GM19455 (cell line): Measurements from ENCODE around the gene DLL1.
"Not testable (repeated sequence)": the region's sequence is repeated elsewhere in the genome, so short reads cannot be mapped to it uniquely, and the experiment has no call there.

Experiments used
- ATAC-seq: cut with Tn5 transposase; IDR thresholded peaks from one replicate; pipeline ENCODE4 v1.9.1; 2021; ENCODE audit not compliant: unreplicated experiment

The DLL1 gene, protein sequence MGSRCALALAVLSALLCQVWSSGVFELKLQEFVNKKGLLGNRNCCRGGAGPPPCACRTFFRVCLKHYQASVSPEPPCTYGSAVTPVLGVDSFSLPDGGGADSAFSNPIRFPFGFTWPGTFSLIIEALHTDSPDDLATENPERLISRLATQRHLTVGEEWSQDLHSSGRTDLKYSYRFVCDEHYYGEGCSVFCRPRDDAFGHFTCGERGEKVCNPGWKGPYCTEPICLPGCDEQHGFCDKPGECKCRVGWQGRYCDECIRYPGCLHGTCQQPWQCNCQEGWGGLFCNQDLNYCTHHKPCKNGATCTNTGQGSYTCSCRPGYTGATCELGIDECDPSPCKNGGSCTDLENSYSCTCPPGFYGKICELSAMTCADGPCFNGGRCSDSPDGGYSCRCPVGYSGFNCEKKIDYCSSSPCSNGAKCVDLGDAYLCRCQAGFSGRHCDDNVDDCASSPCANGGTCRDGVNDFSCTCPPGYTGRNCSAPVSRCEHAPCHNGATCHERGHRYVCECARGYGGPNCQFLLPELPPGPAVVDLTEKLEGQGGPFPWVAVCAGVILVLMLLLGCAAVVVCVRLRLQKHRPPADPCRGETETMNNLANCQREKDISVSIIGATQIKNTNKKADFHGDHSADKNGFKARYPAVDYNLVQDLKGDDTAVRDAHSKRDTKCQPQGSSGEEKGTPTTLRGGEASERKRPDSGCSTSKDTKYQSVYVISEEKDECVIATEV

DNA sequence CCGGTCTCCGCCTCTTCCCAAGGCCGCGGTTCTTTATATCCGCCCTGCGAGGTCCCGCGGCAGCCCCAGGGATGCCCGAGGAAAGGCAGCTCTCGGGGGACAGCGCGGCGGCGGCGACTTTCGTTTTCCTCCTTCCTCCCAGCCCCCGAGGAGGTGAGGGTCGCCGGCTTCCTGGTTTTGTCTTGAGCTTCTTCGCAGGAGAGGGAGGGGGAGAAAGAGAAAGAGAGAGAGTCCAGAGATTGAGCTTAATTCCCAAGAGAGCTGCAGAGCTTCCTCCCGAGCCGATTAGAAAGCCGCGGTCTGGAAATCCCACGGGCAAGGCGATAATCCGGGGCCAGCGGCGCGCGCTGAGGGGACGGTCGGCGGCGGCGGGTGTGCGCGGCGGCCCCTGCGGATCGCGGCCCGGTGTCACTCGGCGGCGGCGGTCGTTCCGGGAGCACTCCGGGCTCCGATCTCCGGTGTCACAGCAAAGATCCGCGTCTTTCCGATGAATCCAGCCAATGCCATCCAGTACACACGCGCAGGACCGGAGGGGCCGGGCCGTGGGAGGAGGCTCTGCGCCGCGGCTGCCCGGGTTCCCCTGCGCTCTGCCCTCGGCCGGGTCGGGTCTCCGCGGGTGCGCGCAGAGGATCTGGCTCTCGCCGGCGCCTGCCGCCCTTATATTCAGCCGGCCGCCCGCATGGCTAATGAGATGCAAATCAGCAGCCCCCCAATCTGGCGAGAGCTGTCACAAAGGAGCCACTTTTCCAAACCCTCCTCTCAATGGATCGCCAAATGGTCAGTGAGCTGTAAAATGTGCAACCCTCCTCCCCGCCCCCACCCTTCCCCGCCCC lies at the start of gene DLL1:
Gene DLL1 (minus strand): TSS at position 783 of the 833 bp plus-strand sequence. CDS start 939 bp downstream, outside the sequence.
- ATAC-seq: no peak

DNA sequence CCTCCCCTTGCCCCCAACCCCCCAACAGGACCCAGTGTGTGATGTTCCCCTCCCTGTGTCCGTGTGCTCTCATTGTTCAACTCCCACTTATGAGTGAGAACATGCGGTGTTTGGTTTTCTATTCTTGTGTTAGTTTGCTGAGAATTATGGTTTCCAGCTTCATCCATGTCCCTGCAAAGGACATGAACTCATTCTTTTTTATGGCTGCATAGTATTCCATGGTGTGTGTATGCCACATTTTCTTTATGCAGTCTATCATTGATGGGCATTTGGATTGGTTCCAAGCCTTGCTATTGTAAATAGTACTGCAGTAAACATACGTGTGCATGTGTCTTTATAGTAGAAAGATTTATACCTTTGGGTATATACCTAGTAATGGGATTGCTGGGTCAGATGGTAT lies 44.3 kb upstream of the DLL1 start:
- not testable (repeated sequence) for ATAC-seq

DNA sequence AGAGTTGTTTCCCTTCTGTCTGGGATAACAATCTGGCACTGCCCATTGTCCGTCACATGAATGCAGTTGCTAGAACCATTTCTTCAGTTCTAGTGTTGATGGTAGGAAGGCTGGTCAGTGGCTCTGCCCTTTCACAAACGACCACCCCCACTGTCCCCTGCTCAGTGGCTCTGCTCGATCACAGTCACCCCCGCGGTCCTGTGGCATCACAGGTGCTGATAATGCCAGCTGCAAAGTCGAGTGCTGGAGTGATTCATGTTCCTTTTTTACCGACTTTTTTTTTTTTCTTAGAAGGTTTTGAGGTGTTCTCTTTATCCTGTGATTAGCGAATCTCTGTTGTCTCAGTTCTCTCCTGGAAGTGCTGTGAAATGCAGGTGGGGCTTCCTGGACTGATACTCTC lies 38.4 kb upstream of the DLL1 start:
- ATAC-seq: no peak

DNA sequence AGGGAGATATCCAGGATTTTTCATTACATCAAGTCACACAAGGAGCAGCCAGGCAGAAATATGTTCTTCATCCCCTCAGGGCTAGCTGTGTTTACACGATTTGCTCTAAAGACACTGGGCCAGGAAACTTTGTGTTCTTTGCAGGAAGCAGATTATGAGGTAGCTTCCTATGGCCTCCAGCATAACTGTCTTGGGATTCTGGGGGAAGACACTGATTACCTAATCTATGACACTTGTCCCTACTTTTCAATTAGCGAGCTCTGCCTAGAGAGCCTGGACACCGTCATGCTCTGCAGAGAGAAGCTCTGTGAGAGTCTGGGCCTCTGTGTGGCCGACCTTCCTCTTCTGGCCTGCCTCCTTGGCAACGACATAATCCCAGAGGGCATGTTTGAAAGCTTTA lies 26.8 kb upstream of the DLL1 start:
- ATAC-seq: no peak

DNA sequence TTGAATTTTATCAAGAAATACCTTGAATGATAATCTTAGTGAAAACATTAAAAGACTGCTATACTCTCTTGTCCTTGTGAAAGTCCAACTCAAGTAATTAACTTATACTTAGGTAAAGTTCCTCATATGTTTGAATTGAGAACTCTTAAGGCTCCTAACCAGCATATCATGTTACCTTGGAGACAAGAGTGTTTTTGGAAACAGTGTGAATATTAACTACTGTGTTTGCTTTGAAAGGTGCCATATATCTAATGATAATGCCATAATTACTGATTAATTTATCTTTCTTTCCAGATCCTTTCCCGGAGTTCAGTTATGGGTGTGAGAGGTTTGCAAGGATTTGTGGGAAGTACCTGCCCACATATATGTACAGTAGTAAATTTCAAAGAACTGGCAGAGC lies 26.2 kb upstream of the DLL1 start:
- no peak for ATAC-seq

DNA sequence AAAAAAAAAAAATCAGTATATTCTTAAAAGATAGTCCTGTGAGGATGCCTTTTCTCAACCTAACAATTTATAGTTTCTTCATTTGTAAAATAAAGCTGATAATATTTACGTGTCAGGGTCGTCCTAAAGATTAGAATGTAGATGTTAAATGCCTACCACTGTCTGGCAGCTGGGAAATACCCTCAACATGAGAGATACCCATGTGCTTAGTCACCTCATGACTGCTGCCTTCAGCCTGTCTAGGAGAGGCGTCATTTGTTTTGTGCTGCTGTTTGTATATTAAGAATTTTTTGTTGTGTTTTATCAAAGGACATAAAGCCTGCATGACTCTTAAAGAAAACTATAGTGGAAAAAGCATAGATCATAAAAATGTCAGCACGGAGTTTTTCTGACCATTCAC lies 25.2 kb upstream of the DLL1 start:
- ATAC-seq: no peak

DNA sequence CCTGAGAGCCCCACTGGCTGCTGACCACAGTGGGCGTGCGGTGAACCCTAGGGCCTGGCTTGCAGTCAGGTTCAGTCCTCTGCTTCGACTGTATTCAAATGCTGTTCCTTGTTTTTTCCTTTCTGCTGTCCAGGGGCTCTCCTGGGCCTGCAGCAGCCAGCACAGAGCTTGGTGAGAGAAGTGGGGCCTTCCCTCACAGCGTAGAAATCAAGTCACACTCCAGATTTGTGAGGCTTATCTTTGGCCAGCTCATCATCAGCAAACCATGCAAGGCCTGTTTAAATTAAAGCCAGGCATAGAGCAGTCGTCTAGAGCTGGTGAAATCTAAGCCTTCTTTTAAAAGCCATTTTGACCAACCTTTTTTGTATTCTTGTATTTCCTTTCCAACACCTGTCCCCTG lies 24.1 kb upstream of the DLL1 start:
- no peak for ATAC-seq

DNA sequence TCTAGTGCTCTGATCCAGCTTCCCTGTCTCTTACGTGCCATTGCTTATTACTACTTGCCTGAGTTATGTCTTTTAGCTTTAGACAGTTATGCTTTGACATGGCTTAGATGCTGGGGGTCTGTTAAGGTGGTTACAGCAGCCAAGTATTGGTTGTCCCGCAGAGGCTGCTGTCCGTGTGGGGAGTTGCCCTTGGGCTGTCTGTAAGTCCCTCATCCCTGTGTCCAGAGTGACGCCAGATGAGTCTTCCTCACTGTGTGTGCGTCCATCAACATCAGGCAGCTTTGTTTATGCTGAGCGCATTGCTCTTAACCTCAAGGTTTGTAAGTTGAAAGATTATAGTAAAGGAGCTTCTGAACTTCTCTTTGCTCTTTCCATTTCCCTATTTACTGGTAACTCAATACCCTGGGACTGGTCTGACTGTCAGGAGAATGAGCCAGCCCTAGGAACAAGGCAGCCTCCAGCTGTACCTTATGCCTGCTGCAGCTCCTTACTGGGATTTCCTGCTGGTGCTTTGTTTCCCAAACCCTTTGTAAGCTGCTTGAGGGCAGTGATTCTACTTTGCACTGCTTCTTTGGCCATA lies 22.9 kb upstream of the DLL1 start:
- ATAC-seq: no peak

DNA sequence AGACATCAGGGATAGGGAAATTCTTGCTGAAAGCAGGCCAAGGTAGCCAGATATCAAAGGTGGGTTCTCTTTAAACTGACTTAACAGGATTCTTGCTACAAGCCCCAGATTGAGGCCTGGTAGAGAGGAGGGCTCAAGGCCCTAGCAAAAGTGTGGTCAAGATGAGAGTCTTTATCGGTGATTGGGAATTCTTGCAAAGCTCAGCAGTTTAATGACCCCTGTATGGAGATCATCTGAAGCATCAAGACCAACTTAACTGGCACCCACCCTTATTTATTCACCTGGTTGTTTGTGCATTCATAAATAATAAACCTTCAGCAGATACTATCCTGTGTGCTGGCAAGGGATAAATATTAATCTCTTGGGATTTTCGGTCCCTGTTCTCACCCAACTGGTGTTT lies 22.0 kb upstream of the DLL1 start:
- ATAC-seq: no peak

DNA sequence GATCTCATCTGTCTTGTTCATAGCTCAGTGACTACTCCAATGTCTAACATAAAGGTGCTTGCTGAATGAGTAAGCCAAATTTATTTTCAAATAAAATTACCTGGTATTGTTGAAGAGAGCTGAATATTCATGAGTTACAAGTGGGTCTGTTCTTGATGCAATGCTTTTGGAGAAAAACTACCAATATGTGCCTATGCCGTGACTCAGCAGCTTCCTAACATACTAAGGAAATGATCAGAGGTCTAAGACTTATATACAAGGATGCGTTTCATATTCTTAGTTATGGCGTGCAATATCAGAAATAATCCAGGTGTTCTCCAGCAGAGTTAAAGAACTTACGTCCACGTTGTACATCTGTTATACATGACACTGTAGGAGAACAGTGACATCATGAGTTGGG lies 20.8 kb upstream of the DLL1 start:
- ATAC-seq: no peak

DNA sequence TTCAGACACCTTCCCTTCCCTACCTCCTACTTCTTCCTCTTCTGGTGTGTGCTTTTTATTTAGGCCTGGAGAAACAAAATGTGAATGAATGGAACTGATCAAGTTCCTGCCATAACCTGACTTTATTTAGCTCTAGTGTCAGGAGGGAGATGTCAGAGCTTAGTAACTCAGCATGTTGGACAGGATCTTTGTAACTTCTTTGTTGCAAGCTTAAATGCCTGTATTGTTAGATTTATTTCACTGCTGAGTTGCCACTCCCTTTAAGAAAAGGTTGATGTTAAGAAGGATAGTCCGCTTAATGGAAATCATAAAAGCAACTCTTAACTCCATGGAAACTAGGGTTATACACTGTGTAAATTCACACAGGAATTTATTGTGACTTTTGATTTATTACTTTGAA lies 17.9 kb upstream of the DLL1 start:
- no peak for ATAC-seq

DNA sequence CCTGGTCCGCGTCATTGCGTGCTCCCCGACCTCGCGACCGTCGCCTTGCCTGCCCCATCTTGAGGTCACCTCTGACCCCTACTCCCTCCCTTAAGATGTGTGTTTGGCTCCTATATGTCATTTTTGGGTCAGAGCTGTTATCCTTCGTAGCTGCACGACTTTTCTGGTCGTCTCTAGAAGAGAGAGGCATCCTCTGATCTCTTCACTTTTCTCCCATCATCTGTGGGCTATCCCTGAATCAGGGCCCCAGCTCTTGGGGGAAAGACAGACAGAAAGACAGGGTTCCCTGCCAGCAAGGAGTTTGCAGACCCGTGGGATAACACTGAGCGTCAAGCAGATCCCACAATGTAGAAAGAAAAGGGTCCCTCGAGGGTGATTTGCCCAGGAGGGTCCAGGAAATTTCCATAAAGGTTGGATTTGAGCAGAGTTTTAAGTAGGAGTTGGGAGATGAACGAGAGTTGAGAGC lies 16.2 kb upstream of the DLL1 start:
- no peak for ATAC-seq

DNA sequence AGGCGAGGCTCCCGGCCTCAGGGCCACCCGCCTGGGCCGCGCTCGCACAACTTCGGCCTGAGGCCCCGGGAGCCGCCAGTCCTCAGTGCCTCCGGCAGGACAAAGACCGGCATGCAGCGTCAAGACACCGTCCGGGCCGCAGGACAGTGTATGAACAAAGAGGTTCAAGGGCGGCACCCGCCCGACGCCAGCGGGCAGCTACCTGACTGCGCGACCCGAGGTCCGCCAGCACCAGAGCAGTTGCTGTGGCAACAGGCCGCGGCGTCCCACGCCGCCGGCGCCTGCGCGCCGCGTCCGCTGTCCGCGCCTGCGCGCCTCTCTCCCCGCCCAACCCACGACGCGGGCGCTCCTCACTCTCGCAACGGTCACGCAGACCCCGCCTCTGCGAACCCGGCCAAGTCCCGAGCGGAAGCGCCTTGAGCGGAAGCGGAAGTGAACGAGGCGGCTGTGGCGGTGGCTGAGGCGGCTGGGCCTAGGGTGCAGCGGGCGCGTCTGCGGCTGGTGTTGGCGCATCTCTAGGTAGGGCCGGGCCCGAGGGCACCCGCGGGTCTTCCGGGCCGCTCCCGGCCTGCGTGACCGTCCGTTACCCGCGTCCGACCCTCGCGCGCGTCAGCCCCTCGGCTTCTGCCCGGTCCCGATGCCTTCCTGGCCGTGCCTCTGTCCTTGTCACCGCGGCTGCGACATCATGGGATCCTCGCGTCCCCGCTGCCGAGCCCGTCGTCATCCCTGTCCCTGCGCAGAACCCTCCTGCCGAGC lies 15.6 kb upstream of the DLL1 start, which contains the start of gene FAM120B:
Gene FAM120B (plus strand): TSS at position 435 of the 756 bp plus-strand sequence. CDS start 10,633 bp downstream, outside the sequence.
- ATAC-seq: peak; percentile 97

DNA sequence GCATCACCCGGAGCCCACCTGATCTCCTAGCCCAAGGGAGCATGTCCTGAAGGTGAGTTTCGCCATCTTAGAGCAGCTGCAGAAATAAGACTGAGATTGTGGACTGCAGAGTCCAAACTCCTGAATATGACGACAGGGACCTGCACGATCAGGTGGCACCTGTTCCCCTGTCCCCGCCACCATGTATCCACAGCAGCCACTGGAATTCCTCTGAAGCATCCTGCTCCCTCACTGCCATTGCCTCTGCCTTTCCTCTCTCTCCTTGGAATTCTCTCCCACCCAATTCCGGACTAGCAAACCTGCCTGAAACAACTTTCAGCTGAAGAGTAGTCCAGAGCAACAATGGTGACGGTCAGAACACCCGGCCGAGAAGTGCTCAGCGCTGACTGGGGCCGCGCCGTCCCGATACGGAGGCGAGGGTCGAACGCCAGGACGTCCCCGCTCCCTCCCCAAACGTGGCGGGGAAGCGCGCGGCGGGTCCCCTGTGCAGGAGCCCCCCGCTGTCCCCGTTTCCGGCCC lies 15.0 kb upstream of the DLL1 start:
- peak; percentile 21 for ATAC-seq

DNA sequence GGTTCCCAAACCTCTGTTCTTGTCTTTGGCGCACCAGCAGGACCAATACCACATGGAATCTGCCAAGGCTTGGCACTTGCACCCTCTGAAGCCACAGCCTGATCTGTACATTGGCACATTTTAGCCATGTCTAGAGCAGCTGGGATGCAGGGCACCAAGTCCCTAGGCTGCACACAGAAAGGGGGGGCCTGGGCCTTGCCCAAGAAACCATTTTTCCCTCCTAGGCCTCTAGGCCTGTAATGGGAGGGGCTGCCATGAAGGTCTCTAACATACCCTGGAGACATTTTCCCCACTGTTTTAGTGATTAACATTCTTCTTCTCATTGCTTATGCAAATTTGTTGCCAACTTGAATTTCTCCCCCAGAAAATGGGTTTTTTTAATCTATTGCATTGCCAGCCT lies 10.3 kb upstream of the DLL1 start:
- no peak for ATAC-seq

DNA sequence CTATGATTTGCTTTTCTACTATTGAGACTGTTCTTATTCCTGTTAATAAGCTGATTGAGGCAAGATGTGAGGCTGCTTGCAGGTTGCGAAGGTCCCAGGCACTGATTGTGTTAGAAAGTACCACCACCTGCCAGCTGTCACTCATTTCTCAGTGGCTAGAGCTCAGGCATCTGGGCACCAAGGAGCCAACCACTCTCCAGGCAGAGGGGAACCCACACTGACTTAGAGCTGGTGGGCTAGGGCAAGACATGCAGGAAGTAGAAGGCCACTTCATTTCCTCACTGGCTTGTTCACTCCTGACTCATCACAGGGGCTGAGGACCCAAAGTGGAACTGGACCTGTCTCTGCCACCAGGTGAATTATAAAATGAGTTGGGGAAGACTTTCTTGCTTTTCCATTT lies 7.8 kb upstream of the DLL1 start:
- no peak for ATAC-seq

DNA sequence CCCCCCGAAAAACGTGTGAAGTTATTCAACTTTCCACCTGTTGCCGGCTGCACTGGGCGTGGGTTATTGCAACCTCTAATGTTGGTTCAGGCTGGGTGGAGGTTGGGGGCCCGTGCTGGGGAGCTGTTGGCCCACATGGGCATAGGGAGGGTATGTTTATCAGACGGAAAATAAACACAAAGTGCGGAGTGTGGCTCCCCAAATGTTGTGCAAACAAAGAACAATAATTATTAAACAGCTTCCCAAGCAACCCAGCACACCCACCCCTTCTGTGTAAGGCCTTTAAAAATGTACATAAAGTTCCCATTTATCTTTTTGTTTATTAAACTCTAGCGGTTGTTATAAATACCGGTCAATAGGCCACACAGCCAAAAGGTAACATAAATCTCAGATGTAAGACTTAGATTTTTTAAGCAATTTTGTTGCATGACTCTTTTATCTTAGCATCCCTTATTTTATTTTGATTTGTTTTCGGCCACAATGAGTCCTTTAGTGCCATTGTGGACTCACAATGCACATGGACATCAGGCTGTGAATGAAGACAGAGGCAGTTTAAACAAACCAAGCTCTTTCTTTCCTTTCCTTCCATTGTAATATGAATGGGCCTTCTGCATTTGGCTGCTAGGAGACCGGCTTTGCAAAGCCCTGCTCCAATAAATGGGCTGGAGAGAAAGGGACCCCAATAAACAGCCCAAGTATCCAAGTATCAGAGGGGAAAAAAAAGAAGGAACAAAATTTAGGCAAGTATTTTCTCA lies 6.9 kb upstream of the DLL1 start:
- no peak for ATAC-seq

DNA sequence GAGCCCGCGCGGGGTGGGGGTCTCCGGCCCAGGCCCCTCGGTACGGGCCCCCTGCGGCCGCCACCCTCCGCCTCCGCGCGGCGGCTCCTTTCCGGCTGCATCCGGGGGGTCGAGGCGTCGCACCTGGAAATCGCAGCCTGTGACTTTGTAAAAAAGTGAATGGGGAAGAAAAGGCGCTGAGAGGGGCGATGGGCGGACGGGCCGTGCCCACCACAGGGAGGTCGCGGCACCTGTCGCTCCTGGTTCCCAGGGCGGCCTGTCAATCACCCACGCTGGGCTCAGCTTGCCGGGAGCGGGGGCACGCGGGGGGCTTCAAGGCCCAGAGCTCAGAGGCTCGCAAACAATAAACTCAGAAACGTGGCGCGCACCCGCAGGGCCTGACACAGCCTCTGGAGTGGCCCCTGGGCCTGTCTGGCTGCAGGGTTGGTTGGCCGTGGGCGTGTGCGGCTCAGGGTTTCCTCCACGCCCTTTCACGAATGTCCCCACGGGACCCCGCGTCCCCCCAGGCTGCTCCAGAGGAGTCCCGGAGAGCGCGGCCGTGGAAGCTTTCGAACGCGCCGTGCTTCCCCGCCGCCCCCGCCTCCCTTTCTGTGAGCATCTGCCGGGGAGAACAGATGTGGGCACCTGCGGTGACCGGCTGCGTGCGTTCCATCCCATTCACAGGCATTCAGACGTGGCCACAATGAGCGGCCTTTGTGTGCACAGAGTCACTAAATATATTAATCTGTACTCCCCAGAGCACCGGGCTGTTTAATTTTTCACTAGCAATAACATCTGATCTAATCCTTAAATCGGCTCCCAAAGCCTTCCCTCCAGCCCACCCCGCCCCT lies 6.1 kb upstream of the DLL1 start:
- ATAC-seq: no peak

DNA sequence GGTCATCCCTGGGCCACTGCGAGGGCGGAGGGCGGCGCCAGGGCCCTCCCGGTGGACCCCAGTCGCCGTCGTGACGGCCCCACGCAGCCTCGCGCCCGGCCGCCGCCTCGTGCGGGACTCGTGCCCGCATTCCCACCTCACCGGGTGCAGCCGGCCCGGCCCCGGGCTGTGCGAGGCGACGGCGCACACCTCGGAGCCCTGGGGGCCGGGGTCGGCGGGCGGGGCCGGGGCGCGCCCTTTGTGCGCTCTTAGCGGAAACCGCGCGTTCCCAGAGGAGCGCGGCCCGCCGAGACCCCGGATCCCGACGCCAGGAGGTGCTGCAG lies 5.5 kb upstream of the DLL1 start:
- no peak for ATAC-seq
